ENCODE data around the gene GPR152. TPM values are rescaled to one million over a fixed set of nuclear protein-coding genes. Genes with fewer than 3 reads are reported as not detected.

The GPR152 gene
- total RNA-seq, 1 donor from 2014 or later = not detected

GRCh38 chr11:67465189-67465510, 12.6 kb upstream of the GPR152 start:
- Mint-ChIP-seq H3K36me3 (ENCODE audit: low read depth, unreplicated experiment) (peaks cover 5% of the 10 kb centered on the region), H3K27ac (ENCODE audit: unreplicated experiment) (peak overlapping the region; percentile 47), H3K27me3 (ENCODE audit: low read depth, unreplicated experiment) (no peaks in the 10 kb centered on the region), H3K9me3 (ENCODE audit: unreplicated experiment) (no peaks in the 10 kb centered on the region), H3K4me1 (ENCODE audit: low read depth, unreplicated experiment) (peaks cover 4% of the 10 kb centered on the region), H3K4me3 (ENCODE audit: unreplicated experiment) (peak overlapping the region; percentile 77)
- H4K20me1 ChIP-seq (ENCODE audit: insufficient read depth, low read length) = no peaks in the 10 kb centered on the region
- H3K79me2 ChIP-seq (ENCODE audit: insufficient read depth, low read length) = peaks cover 9% of the 10 kb centered on the region
- TF ChIP-seq CTCF (IDR thresholded peaks at IDR 0.05; ENCODE audit: insufficient read depth, low read depth, low read length) (no peak), EZH2 (IDR thresholded peaks at IDR 0.05; ENCODE audit: insufficient read depth, low read length) (no peak)
- no peaks in the 10 kb centered on the region for H3K36me3 ChIP-seq (ENCODE audit: insufficient read depth, low read length)
- peaks cover 2% of the 10 kb centered on the region for H3K27me3 ChIP-seq (ENCODE audit: insufficient read depth, low read length)
- peak overlapping the region; percentile 70 for H3K4me3 ChIP-seq (ENCODE audit: insufficient read depth, low read depth, low read length)
- FAIRE-seq = no peak
- peak overlapping the region; percentile 94 for H3K4me2 ChIP-seq (ENCODE audit: low read length)
- H3K27ac ChIP-seq (ENCODE audit: low read depth, low read length) = peak overlapping the region; percentile 40
- H3K9me3 ChIP-seq (ENCODE audit: insufficient read depth, low read depth, low read length) = no peaks in the 10 kb centered on the region
- H3K9ac ChIP-seq (ENCODE audit: low read length) = peak overlapping the region; percentile 84
- H2AFZ ChIP-seq (ENCODE audit: low read depth, low read length) = no peak overlapping the region
- H3K4me1 ChIP-seq (ENCODE audit: insufficient read depth, low read length) = peaks cover 16% of the 10 kb centered on the region
- no peak for DNase-seq (ENCODE audit: low read depth)

GRCh38 chr11:67464411-67465188, 12.1 kb upstream of the GPR152 start:
- Mint-ChIP-seq H3K4me1 (ENCODE audit: low read depth, unreplicated experiment) (peaks cover 4% of the 10 kb centered on the region), H3K9me3 (ENCODE audit: unreplicated experiment) (no peaks in the 10 kb centered on the region), H3K4me3 (ENCODE audit: unreplicated experiment) (peak overlapping the region; percentile 77), H3K27ac (ENCODE audit: unreplicated experiment) (peak overlapping the region; percentile 18), H3K36me3 (ENCODE audit: low read depth, unreplicated experiment) (peaks cover 5% of the 10 kb centered on the region), H3K27me3 (ENCODE audit: low read depth, unreplicated experiment) (no peaks in the 10 kb centered on the region)
- Histone ChIP-seq H3K79me2 (ENCODE audit: insufficient read depth, low read length) (peaks cover 9% of the 10 kb centered on the region), H3K27me3 (ENCODE audit: insufficient read depth, low read length) (peaks cover 2% of the 10 kb centered on the region), H3K4me2 (ENCODE audit: low read length) (peak overlapping the region; percentile 94), H3K9ac (ENCODE audit: low read length) (peak overlapping the region; percentile 84), H4K20me1 (ENCODE audit: insufficient read depth, low read length) (no peaks in the 10 kb centered on the region), H3K9me3 (ENCODE audit: insufficient read depth, low read depth, low read length) (no peaks in the 10 kb centered on the region), H3K36me3 (ENCODE audit: insufficient read depth, low read length) (no peaks in the 10 kb centered on the region), H2AFZ (ENCODE audit: low read depth, low read length) (peak overlapping the region; percentile 72), H3K4me3 (ENCODE audit: insufficient read depth, low read depth, low read length) (peak overlapping the region; percentile 70), H3K4me1 (ENCODE audit: insufficient read depth, low read length) (peaks cover 16% of the 10 kb centered on the region), H3K27ac (ENCODE audit: low read depth, low read length) (peak overlapping the region; percentile 40)
- no peak for FAIRE-seq
- TF ChIP-seq CTCF (IDR thresholded peaks at IDR 0.05; ENCODE audit: insufficient read depth, low read depth, low read length) = no peak
- TF ChIP-seq EZH2 (IDR thresholded peaks at IDR 0.05; ENCODE audit: insufficient read depth, low read length) = no peak
- peak; percentile 38 for DNase-seq (ENCODE audit: low read depth)
